BLaER1 (cell line): ENCODE results near the gene BMPR1A.

Experiments used
- H3K27ac ChIP-seq: shearing (Covaris generic); formaldehyde crosslinking; 2 replicates; pipeline ENCODE4 v1.8.1; 2022
- H3K27me3 ChIP-seq: shearing (Covaris generic); formaldehyde crosslinking; 2 replicates; pipeline ENCODE4 v1.8.1; 2022
- H3K36me3 ChIP-seq: shearing (Covaris generic); formaldehyde crosslinking; 2 replicates; pipeline ENCODE4 v1.8.1; 2022
- H3K4me1 ChIP-seq: shearing (Covaris generic); formaldehyde crosslinking; 2 replicates; pipeline ENCODE4 v1.8.1; 2022
- H3K4me2 ChIP-seq: shearing (Covaris generic); formaldehyde crosslinking; 2 replicates; pipeline ENCODE4 v1.8.1; 2022
- H3K4me3 ChIP-seq: shearing (Covaris generic); formaldehyde crosslinking; 2 replicates; pipeline ENCODE4 v1.8.1; 2022
- H3K9ac ChIP-seq: shearing (Covaris generic); formaldehyde crosslinking; 2 replicates; pipeline ENCODE4 v1.8.1; 2022
- H3K9me3 ChIP-seq: shearing (Covaris generic); formaldehyde crosslinking; 2 replicates; pipeline ENCODE4 v1.8.1; 2022
- H4K20me1 ChIP-seq: shearing (Covaris generic); formaldehyde crosslinking; 2 replicates; pipeline ENCODE4 v1.8.1; 2022
- Cebpa-rat ChIP-seq: shearing (Covaris generic); IDR thresholded peaks from 2 replicates; pipeline ENCODE4 v1.8.1; 2022

The BMPR1A gene

DNA sequence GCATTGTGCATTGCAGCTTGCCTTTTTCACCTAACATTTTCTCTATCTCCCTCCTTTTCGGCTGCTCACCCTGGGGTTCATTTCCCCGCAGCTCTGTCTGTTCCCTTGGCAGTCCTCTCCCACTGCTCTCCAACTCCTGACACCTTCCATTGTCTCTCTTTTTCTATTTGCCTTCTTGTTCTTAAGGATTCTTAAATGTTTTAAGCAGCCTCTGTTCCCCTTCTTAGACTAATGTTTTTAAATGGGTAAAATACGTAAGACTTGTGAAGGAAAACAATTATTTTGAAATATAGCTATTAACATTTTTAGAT lies 19.4 kb downstream of the BMPR1A start:
- Histone ChIP-seq H3K9ac (no peak overlapping the region), H3K4me3 (no peak overlapping the region), H3K4me1 (0 out of 2 replicates have a peak, but pooled peaks cover 5% of the 10 kb centered on the region), H4K20me1 (no peaks in the 10 kb centered on the region), H3K27me3 (no peaks in the 10 kb centered on the region), H3K36me3 (no peaks in the 10 kb centered on the region), H3K4me2 (no peak overlapping the region), H3K9me3 (no peaks in the 10 kb centered on the region), H3K27ac (no peak overlapping the region)
- no peak for TF ChIP-seq Cebpa-rat

DNA sequence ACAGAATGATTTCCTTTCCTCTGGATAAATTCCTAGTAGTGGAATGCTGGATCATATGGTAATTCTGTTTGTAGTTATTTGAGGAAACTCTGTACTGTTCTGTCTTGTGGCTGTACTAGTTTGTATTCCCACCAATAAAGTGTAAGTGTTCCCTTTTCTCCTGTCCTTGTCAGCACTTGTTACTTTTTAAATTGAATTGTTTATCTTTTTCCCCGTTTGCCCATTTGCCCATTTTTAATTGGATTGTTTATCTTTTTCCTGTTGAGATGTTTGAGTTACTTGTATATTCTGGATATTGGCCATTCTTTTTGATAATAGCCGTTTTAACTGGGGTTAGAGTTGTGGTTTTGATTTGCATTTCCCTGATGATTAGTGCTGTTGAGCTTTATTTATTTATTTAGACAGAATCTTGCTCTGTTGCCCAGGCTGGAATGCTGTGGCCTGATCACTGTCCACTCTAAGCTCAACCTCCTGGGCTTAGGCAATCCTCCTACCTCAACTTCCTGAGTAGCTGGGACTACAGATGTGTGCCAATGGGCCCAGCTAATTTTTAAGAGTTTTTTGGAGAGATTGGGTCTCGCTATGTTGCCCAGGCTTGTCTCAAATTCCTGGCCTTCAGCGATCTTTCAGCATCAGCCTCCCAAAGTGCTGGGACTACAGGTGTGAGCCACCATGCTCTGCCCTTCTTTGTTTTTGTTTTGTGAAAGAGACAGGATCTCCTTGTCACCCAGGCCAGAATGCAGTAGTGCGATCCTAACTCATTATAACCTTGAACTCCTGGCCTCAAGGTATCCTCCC lies 23.0 kb downstream of the BMPR1A start:
- no peaks in the 10 kb centered on the region for H3K27me3 ChIP-seq
- H3K4me2 ChIP-seq, result peak overlapping the region; percentile 23; the same call in 1 of the 2 replicates
- H3K9ac ChIP-seq, result no peak overlapping the region
- no peaks in the 10 kb centered on the region; the same call in 1 of the 2 replicates for H3K9me3 ChIP-seq
- TF ChIP-seq Cebpa-rat, result no peak
- no peak overlapping the region for H3K27ac ChIP-seq
- H4K20me1 ChIP-seq, result no peaks in the 10 kb centered on the region
- peaks cover 20% of the 10 kb centered on the region for H3K4me1 ChIP-seq
- no peak overlapping the region for H3K4me3 ChIP-seq
- H3K36me3 ChIP-seq, result no peaks in the 10 kb centered on the region

DNA sequence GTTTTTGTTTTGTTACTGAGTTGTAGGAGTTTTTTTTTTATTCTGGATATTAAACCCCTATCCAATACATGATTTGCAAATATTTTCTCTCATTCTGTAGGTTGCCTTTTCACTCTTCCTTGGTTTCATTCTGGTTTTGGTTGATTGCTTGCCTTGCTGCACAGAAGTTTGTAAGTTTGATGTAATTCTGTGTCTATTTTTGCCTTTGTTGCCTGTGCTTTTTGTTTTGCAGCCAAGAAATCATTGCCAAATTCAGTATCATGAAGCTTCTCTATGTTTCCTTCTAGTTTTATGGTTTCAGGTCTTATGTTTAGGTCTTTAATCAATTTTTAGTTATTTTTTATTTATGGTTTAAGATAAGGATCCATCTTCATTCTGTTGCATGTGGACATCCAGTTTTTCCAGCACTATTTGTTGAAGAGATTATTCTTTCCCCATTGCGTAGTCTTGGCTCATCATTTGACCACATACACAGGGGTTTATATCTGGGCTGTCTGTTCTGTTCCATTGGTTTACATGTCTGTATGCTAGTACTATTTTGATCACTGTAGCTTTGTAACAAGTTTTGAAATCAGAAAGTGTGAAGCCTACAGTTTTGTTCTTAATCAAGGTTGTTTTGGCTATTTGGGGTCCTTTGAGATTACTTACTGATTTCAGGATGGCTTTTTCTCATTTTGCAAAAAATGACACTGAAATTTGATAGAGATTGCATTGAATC lies 26.4 kb downstream of the BMPR1A start:
- peak overlapping the region; percentile 32; the same call in 1 of the 2 replicates for H3K4me2 ChIP-seq
- no peaks in the 10 kb centered on the region for H3K36me3 ChIP-seq
- H3K4me1 ChIP-seq, result peaks cover 20% of the 10 kb centered on the region
- H3K4me3 ChIP-seq, result no peak overlapping the region
- H3K9me3 ChIP-seq, result peaks cover 5% of the 10 kb centered on the region
- no peaks in the 10 kb centered on the region for H3K27me3 ChIP-seq
- no peaks in the 10 kb centered on the region for H4K20me1 ChIP-seq
- no peak overlapping the region for H3K9ac ChIP-seq
- no peak for TF ChIP-seq Cebpa-rat
- no peak overlapping the region for H3K27ac ChIP-seq

DNA sequence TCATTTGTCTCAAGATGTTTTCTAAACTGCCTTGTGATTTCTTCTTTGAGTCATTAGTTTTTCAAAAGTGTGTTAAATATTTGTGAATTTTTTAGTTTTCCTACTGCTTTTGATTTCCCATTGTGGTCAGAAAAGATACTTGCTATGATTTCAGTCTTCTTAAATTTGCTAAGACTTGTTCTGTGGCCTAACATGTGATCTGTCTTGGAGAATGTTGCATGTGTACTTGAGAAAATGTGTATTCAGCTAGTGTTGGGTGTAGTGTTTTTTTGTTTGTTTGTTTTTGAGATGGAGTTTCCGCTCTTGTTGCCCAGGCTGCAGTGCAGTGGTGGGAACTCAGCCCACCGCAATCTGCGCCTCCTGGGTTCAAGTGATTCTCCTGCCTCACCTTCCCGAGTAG lies 28.6 kb downstream of the BMPR1A start:
- Histone ChIP-seq H3K4me2 (no peak overlapping the region), H3K9ac (no peak overlapping the region), H3K9me3 (peaks cover 6% of the 10 kb centered on the region), H3K4me1 (peaks cover 15% of the 10 kb centered on the region), H3K36me3 (no peaks in the 10 kb centered on the region), H4K20me1 (no peaks in the 10 kb centered on the region), H3K4me3 (no peak overlapping the region), H3K27ac (no peak overlapping the region), H3K27me3 (no peaks in the 10 kb centered on the region)
- no peak for TF ChIP-seq Cebpa-rat

DNA sequence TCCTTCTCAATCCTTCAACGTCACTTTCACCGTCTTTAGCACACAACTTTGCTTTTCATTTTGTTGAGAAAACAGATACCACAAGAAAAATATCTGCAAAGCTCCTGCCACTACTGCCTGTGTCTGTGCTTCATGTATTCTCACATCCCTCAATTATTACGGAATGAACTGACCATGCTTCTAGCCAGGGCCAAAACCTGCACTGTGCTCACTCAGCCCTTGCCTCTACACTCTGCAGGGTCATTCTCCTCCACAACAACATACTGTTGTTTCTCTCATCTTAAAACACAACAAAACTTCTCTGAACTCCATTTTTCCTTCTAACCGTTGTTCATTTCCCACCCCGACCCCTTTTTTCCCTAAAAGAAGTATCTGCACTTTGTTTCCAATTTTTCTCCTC lies 29.5 kb downstream of the BMPR1A start:
- no peak for TF ChIP-seq Cebpa-rat
- no peak overlapping the region for H3K4me3 ChIP-seq
- no peaks in the 10 kb centered on the region for H3K27me3 ChIP-seq
- H4K20me1 ChIP-seq, result no peaks in the 10 kb centered on the region
- no peak overlapping the region for H3K9ac ChIP-seq
- H3K36me3 ChIP-seq, result no peaks in the 10 kb centered on the region
- peaks cover 15% of the 10 kb centered on the region for H3K4me1 ChIP-seq
- no peak overlapping the region for H3K4me2 ChIP-seq
- H3K9me3 ChIP-seq, result peaks cover 6% of the 10 kb centered on the region
- no peak overlapping the region for H3K27ac ChIP-seq

DNA sequence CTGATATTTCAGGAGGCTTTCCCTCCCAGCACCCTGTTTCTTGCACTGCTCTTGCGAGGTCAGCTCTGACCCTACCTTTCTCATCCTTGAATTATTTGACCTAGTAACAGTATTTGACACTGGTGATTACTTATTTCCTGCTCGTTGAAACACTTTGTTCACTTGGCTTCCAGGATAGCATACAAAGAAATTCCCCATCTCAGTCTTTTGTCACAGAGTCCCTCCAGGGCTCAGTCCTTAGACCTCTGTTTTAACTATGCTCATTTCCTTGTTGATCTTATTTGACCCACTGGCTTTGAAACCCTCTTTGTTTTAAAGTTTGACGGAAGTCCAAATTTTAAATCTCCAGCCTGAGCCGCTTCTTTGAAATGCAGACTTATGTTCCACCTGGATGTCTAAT lies 29.9 kb downstream of the BMPR1A start:
- Histone ChIP-seq H3K9me3 (peaks cover 6% of the 10 kb centered on the region), H3K27me3 (no peaks in the 10 kb centered on the region), H3K9ac (no peak overlapping the region), H3K4me2 (no peak overlapping the region), H3K4me1 (peaks cover 15% of the 10 kb centered on the region), H3K36me3 (no peaks in the 10 kb centered on the region), H3K27ac (no peak overlapping the region), H3K4me3 (no peak overlapping the region), H4K20me1 (no peaks in the 10 kb centered on the region)
- no peak for TF ChIP-seq Cebpa-rat

DNA sequence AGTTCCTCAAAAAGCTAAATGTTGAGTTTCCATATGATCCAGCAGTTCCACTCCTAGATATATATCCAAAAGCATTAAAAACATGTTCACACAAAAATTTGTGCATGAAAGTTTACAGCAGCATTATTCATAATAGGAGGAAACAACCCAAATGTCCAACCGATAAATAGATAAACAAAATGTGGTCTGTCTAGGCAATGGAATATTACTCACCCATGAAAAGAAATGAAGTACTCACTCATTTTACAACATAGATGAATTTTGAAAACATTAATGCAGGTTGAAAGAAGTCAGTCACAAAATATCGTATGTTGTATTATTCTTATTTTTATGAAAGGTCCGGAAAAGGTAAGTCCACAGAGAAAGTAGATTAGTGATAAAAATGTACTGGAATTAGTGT lies 34.0 kb downstream of the BMPR1A start:
- Histone ChIP-seq H3K4me3 (no peak overlapping the region), H3K36me3 (no peaks in the 10 kb centered on the region), H4K20me1 (no peaks in the 10 kb centered on the region), H3K9ac (no peak overlapping the region), H3K9me3 (peaks cover 6% of the 10 kb centered on the region), H3K4me2 (no peak overlapping the region), H3K4me1 (no peaks in the 10 kb centered on the region), H3K27me3 (no peaks in the 10 kb centered on the region), H3K27ac (no peak overlapping the region)
- TF ChIP-seq Cebpa-rat, result no peak

DNA sequence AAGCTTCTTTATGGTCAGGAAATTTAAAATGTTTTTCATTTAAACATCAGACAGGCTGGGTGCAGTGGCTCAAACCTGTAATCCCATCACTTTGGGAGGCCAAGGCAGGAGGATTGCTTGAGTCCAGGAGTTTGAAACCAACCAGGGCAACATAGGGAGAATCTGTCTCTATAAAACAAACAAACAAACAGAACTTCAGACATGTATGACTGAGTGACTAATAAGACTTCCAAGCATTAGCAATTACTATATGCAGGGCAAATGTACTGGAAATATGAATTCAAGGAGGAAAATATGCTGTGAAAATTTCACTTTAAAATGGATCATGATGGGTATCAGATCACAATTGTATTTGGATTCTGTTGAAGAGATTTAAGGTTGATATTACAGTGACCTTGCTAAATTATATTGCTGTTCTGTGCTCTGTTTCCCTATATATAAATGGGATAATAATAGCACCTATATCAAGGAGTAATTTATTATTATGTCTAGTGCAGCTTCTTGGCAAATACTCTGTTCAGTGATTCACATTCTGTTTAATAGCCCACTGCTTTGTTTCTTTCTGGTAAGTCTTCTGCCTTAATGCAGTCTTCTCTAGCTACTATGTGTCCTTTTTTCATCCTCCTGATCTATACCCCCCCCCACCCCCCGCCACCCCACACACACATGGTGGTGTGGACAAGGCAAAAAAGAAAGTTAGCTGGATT lies 36.2 kb downstream of the BMPR1A start:
- no peak overlapping the region for H3K4me2 ChIP-seq
- no peaks in the 10 kb centered on the region for H3K4me1 ChIP-seq
- no peak overlapping the region for H3K9ac ChIP-seq
- peaks cover 4% of the 10 kb centered on the region for H3K9me3 ChIP-seq
- no peak overlapping the region for H3K27ac ChIP-seq
- H3K4me3 ChIP-seq, result no peak overlapping the region
- H4K20me1 ChIP-seq, result no peaks in the 10 kb centered on the region
- TF ChIP-seq Cebpa-rat, result no peak
- H3K36me3 ChIP-seq, result no peaks in the 10 kb centered on the region
- no peaks in the 10 kb centered on the region for H3K27me3 ChIP-seq

DNA sequence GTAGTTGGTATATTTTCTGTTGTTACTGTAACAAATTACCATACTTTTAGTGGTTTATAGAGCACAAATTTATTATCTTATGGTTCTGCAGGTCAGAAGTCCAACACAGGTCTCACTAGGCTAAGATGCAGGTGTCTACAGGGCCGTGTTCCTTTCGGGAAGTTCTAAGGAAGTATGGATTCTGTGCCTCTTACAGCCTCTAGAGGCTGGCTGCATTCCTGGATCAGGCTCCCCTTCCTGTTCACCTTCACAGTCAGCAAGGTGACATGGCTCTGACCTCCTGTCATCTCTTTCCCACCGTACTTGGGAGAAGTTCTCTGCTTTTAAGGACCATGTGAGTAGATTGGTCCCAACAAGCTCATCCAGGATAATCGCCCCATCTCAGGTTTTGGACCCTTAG lies 37.3 kb downstream of the BMPR1A start:
- no peaks in the 10 kb centered on the region for H3K9me3 ChIP-seq
- H3K4me3 ChIP-seq, result no peak overlapping the region
- TF ChIP-seq Cebpa-rat, result no peak
- no peaks in the 10 kb centered on the region for H4K20me1 ChIP-seq
- H3K27me3 ChIP-seq, result no peaks in the 10 kb centered on the region
- no peak overlapping the region for H3K4me2 ChIP-seq
- no peaks in the 10 kb centered on the region for H3K4me1 ChIP-seq
- no peaks in the 10 kb centered on the region for H3K36me3 ChIP-seq
- no peak overlapping the region for H3K9ac ChIP-seq
- no peak overlapping the region for H3K27ac ChIP-seq

DNA sequence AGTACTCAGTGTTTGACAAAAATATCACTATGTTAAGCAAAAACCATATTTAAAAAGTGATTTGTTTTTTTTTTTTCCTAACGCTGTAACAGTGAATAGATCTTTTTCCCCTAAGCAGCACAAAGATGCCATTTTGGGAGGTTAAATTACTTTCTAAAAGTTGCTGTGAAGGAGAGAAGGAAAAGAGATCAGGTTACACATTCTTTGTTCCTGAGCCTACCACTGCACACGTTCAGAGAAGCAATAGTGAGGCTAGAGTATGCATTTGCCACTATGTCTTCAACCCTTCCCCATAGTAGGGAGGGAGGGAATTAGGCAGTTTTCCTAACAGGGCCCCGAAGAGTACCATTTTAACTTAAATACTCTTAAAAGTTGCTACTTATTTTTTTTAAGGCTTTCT lies 38.9 kb downstream of the BMPR1A start:
- Histone ChIP-seq H4K20me1 (no peaks in the 10 kb centered on the region), H3K4me3 (no peak overlapping the region), H3K27me3 (no peaks in the 10 kb centered on the region), H3K9ac (no peak overlapping the region), H3K4me2 (no peak overlapping the region), H3K9me3 (no peaks in the 10 kb centered on the region), H3K4me1 (no peaks in the 10 kb centered on the region), H3K27ac (no peak overlapping the region), H3K36me3 (no peaks in the 10 kb centered on the region)
- TF ChIP-seq Cebpa-rat, result no peak
